ENCODE measurements around the gene PPP6R1. TPM values are rescaled to one million over a fixed set of nuclear protein-coding genes. Genes with fewer than 3 reads are reported as not detected.

The PPP6R1 gene
- total RNA-seq, 2 experiments from 2014 or later: 226 to 230 TPM

- CTCF ChIA-PET: no interaction called here
- POLR2A ChIA-PET: interaction anchor here (0.6 kb wide), 1 partner anchor 12 kb away, joined by 3 read pairs; no protein-coding TSS in a partner anchor
These were observed 7.3 kb downstream of the PPP6R1 start for GRCh38 chr19:55251341-55252081.

GRCh38 chr19:55250262-55251036 is 8.4 kb downstream of the PPP6R1 start:
- ChIA-PET CTCF (no interaction called here), POLR2A (interaction anchor here (0.6 kb wide), 1 partner anchor 11 kb away, joined by 3 read pairs; no protein-coding TSS in a partner anchor)

GRCh38 chr19:55249841-55250240 is 9.0 kb downstream of the PPP6R1 start:
- ChIA-PET POLR2A (no interaction called here), CTCF (interaction anchor here (0.5 kb wide), 1 partner anchor 389 kb away, joined by 4 read pairs; no protein-coding TSS in a partner anchor)

DNA sequence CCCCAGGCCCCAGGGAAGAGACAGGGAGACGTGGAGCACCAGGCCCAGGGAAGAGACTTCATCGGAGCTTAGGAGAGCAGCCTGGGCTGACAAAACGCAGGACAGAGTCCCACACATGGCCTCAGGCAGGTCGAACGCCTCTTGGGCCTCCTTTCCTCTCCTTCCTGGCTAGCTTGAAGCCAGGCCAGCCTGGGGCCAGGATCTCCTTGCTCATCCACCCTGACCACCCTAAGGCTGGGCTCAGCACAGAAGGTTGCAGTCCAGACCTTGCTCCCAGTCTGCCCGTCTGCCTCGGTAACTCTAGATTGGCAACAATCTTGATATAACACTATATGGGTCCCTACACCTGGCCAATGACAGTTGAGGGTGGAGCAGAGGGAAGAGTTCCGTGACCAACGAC is 10.1 kb downstream of the PPP6R1 start:
- CTCF ChIA-PET: no interaction called here
- POLR2A ChIA-PET: no interaction called here

GRCh38 chr19:55248166-55248675 is 10.6 kb downstream of the PPP6R1 start:
- ChIA-PET POLR2A (no interaction called here), CTCF (no interaction called here)

- POLR2A ChIA-PET: no interaction called here
- CTCF ChIA-PET: no interaction called here
These were observed 11.2 kb downstream of the PPP6R1 start for GRCh38 chr19:55247621-55248099.

DNA sequence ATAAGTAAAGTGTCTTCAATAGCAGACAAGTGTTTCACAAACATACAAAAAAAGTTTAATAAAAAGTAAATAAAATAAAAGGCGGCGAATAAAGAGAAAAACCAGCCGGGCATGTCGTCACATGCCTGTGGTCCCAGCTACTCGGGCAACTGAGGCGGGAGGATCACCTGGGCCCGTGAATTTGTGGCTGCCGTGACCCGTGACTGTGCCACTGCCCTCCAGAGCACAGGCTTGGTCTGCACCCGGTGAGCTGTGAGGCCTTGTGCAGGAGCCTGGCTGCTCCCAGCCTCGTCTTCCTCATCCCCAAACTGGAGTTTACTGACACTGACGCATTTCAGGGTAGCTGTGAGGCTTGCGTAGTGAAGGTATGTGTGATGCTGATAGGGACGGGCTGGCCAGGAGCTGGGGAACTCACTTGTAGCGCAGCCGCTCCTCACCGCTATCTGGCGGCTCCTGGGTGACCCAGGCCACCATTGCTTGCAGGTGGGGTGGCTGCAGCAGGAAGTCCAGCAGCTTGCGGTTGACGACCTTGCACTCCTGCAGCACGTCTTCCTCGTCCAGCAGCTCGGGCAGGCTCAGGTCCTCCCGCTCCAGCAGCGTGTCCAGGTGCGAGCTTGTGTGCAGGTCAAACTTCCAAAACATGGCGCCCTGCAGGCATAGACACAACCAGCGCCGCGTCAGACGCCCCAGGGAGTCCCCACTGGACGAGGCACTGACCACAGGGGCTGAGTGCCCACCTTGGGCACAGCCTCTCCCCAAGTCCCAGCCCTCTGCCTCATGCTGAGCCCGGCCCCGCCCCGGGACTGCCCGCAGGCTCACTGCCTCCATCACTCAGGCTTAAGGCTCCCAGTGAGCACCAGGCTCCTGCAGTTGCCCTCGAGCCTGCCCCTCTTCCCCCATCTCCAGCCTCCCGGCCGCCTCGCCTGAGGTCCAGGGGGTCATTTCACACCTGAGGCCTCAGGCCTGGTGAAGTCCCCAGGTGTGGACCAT is 12.1 kb downstream of the PPP6R1 start:
- ChIA-PET CTCF (interaction anchor here (0.6 kb wide), 1 partner anchor 36 kb away, joined by 5 read pairs; no protein-coding TSS in a partner anchor), POLR2A (no interaction called here)

- ChIA-PET CTCF (no interaction called here), POLR2A (interaction anchor here (0.7 kb wide), 1 partner anchor 31 kb away, joined by 3 read pairs; no protein-coding TSS in a partner anchor)
These were observed 13.4 kb downstream of the PPP6R1 start for GRCh38 chr19:55245236-55245904.

- POLR2A ChIA-PET: no interaction called here
- CTCF ChIA-PET: no interaction called here
These were observed 14.7 kb downstream of the PPP6R1 start for GRCh38 chr19:55244004-55244680.

- CTCF ChIA-PET: no interaction called here
These were observed 16.3 kb downstream of the PPP6R1 start for GRCh38 chr19:55242517-55242916.

GRCh38 chr19:55241935-55242464 is 16.8 kb downstream of the PPP6R1 start:
- POLR2A ChIA-PET: no interaction called here
- CTCF ChIA-PET: no interaction called here

More at GRCh38 chr19:55242517-55242916, 16.3 kb downstream of the PPP6R1 start:
- POLR2A ChIA-PET: no interaction called here

- CTCF ChIA-PET: no interaction called here
- POLR2A ChIA-PET: interaction anchor here (0.6 kb wide), 1 partner anchor 867 kb away, joined by 3 read pairs; no protein-coding TSS in a partner anchor
These were observed 17.5 kb downstream of the PPP6R1 start for GRCh38 chr19:55241143-55241934.

DNA sequence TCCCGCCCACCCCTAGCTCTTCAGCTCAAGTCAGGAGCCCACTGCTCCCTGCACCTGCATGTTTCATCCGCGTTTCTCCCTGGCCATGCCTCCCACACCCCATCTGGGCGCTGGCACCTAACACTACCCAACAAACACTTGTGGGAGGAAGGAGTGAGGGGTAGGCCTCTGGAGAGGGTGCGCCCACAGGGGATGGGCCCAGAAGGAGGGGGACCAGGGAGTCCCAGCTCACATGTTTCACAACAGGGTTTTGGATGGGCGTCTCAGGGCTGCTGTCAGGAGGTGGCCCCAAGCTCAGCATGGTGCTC is 18.1 kb downstream of the PPP6R1 start:
- ChIA-PET POLR2A (interaction anchor here (0.6 kb wide), 1 partner anchor 868 kb away, joined by 3 read pairs; no protein-coding TSS in a partner anchor), CTCF (no interaction called here)

GRCh38 chr19:55239004-55239403 is 19.8 kb downstream of the PPP6R1 start:
- POLR2A ChIA-PET: no interaction called here
- CTCF ChIA-PET: no interaction called here

GRCh38 chr19:55238030-55238429 is 20.8 kb downstream of the PPP6R1 start:
- ChIA-PET POLR2A (no interaction called here), CTCF (no interaction called here)

DNA sequence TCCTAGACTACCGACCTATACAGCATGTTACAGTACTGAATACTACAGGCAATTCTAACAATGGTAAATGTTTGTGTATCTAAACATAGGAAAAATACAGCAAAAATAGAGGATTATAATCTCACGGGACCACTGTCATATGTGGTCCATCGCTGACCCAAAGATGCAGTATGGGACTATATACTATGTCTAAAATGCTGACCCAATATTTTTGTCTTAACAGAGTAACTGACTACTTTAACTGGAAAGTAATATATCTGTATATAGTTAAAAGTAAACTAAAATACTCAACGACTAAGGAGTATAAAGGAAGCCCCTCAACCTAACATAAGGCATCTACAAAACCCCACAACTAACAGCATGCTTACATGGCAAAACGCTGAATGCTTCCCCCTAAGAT is 25.8 kb downstream of the PPP6R1 start:
- CTCF ChIA-PET: no interaction called here
- POLR2A ChIA-PET: no interaction called here

DNA sequence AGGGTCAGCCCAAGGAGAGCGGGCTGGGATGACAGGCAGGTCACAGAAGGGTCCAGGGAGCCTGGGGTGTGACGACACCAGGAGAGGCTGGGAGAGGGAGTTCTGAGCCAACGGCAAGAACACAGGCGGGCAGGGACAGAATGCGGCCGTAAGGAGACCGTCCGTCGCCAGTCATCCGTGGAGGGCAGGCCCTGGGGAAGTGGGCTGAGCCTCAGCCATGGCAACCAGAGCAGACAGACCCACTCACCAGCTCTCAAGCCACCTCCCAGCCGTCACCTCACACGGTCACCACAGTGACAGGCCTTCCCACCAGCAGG is 26.6 kb downstream of the PPP6R1 start:
- ChIA-PET POLR2A (no interaction called here), CTCF (no interaction called here)
